Epithelial cell of prostate (primary cell): ENCODE measurements around the gene P4HA2.

Source experiments
- DNase-seq: peaks from one replicate; pipeline ENCODE4 v3.0.0-alpha.2; 2011; ENCODE audit warnings: low read depth, low spot score
- H3K27ac ChIP-seq: fragments of 450-650 bp; 2 replicates; pipeline ENCODE4 v1.5.1; 2017; ENCODE audit warnings: mild to moderate bottlenecking

P4HA2 gene

DNA sequence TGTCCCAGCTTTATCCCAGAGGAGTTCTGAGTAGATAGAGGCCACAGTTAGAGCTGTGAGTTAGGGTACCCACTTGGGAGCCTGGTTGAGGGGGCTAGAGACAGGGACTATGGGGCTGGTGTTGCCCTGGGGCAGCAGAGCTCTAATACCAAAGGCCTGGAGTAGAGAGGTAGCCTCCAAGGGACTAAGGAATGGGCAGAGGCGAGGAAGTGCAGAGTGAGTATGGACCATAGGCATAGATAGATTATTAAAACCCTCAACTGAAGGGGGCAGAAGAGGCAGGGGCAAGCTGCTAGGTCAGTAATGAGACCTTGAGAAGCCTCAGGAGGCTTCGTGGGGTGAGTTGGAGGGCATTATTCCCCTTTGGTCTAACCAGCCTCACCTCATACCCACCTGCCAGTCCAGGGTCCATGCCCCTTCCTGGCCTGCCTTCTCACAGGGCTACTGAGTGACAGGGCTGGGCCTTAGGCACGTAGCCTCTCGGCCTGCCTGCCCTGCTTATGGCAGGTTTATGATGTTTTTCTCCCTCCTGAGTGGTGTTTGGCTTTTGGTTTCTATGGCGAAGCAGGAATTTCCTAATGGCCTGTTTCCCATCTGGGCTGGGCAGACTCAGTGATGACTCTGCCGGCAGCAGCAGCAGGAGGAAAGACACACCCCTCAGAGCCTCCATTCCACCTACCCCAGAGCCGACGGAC is 37.8 kb upstream of the P4HA2 start:
- DNase-seq: peak; percentile 43
- peak overlapping the region; percentile 48 for H3K27ac ChIP-seq

DNA sequence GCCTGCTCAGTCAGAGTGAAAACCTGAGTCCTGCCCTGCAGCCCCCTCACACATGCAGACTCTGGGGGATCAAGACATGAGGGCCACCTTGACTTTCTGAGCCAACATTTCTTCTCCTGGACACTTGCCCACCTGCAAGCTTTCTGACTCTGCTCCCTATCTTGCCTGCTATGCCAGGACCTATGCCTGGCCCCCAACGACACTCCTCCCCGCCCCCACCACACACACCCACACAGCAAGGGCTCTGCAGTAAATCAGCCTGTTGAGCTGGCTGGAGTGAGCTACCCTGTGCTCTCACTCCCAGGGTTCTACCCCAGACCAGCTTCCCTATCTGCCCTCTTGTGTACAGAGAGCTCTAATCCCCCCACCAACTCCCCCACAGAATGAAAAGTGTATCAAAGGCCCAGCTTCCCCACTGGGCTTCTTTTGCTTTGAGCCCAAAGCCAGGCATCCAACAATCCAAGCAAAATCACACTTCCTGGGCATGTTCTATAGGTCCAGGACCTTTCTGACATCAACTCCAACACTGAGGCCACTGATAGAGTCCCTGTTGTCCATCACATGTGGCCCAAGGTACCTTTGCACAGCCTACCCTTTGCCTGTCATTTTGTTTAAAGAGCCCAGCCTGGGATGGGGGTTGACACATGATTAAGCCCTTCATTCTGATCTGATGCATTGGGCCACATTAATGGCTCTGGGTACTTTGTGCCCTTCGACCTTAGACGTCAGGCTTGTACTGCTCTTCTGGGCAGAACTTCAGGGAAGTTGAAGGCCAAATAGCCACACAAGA is 37.1 kb upstream of the P4HA2 start:
- H3K27ac ChIP-seq: peak overlapping the region; percentile 48
- DNase-seq: no peak

DNA sequence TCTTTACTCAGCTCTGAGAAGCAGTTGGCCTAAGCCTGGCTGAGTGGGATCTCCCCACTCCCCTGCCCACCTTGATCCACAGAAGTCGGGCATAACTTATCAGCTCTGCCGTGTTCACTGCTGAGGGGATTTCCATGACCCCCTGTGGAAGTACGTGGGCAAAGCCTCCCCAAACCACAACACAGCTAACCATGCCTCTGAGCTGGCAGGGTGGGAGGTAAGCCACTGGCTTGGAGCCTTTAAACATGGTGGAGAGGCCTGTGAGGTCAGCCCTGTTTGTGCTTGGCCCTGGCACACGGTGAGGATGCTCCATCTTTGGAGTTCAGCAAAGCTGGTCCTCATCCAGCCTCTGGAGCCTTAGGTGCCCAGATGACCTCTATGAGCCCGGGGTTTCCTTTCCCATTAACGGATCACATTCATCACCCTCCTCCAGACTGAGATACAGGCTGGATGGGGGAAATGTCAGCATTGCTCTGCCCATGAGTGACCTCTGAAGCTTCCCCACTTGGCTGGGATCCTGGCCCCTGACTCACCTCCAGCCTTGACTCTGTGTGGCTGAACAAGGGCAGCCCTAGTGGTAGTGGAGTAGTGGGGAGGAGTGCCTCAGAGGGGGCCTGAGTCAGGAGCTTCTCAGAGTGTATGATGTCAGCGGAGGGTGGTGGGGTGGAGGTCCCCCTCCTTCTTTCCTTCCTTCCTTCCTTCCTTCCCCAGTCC is 36.1 kb upstream of the P4HA2 start:
- no peak for DNase-seq
- peak overlapping the region; percentile 7 for H3K27ac ChIP-seq

DNA sequence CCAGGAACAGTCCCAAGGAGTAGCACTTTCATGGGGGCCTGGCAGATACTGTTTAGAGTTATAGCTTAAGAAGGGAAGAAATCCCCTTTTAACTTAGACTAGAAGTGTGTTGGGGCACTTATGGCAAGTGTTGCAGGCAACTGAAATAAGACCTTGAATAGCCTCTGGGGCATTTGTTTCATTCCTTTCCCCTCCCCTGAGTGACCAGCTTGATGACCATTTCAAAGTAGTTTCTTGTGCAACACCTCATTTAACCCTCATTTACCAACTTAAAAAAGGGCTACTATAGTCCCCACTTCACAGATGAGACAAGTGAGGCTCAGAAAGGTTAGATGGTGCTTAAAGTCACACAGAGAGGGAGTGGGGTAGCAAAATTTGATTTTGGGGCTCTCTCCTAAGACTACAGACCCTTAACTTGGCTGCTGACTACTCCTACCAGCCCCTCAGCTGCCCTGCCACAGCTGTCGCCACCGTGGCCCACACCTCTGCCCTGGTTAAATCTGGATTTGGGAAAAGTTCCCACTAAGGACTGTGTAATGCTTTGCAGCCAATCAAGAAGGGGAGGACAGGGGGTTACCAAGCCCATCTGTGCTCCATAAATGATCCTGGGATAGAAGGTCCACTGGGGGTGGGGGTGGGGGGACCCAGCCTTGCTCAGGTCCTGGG is 35.4 kb upstream of the P4HA2 start:
- no peak for DNase-seq
- no peak overlapping the region for H3K27ac ChIP-seq

DNA sequence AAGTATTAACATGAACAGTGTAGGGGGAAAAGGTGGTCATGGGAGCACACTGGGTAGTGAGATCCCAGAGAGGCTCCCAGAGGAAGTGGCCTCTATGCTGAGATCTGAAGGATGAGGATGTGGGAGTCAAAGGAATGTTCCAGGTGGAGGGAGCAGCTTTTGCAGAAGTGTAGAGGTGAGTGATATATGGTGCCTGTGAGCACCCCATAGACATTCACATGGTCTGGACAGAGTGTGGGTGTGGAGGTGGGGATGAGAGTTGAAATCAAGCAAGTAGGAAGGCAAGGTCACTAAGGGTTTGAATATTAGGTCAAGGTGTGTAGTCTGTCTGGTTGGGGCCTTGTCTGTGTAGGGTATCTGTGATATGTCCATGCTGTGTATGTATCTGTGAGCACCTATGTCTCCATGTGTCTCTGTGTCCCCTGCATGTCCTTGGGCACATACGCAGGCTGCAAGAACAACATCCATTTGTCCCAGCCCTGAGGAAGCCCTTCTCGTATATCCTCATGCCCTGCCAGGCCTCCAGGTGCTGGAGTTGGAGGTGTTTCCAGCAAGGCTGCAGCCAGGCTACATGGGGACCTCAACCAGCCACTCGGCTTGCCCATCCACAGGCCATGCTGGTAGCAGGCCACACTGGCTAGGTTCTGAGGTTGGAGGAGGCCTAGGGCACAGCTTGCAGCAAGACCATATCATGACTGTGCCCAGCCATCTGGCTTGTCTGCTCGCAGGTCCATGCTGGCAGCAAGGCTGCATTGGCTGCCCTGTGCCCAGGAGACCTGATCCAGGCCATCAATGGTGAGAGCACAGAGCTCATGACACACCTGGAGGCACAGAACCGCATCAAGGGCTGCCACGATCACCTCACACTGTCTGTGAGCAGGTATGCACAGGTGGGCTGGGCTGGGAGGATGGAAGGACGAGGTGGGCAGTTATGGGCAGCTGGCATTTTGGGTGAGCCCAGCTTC is 34.5 kb upstream of the P4HA2 start:
- DNase-seq: no peak
- no peak overlapping the region for H3K27ac ChIP-seq

DNA sequence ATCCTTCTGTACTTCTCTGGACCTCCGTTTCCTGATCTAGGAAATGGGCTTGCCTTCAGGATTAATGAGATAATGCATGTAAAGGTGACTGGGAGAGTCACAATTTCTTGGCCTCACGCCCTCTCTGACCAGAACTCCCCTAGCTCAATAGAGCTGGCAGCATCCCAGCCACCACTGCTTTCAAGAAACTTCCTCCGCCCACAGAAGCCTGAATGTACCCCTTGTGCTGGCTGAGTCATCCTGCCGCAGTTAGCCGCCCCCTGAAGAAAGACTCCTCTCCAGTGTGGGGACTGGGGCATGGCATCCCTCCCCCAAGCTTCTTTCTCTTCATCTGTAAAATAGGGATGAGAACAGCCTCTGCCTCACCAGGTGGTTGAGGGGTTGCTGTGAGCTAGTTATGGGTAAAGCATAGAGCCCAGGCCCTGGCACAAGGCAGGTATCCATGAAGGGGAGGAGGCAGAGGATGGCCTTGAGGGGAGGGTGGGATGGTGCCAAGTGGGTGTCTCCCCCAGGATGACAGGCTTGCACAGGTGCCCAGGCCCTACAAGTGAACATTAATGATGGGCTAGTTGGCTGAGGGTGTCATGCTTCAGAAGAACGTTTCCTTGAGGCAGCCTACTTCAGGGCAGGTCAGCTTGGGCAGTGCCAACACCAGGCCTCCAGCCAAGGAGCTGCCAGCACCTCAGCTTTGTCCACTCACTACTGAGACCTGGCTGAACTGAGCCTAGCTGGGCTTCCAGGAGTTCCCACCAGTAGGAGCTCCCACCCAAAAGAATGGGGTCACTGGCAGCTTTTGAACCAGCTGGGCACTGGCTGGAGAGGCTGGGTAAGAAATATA is 33.3 kb upstream of the P4HA2 start:
- H3K27ac ChIP-seq: peak overlapping the region; percentile 88
- DNase-seq: peak; percentile 26

DNA sequence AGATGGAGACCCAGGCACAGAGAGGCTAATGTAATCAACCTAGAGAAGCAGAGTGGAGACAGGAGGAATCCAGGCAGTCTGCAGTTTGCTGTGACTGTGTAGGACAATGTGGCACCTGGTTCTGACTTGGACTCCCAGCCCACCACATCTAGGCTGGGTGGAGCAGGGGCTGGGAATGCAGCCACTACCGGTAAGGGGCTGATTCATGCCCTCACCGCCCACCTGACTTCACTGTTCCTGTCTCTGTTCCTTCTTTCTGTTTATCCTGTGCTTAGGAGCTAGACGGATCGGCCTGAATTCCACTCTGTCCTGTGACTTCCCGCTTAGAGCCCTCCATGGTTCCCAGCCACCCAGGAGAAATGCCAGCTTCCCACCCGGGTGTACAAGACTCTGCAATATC is 32.4 kb upstream of the P4HA2 start:
- H3K27ac ChIP-seq: peak overlapping the region; percentile 88
- DNase-seq: no peak

DNA sequence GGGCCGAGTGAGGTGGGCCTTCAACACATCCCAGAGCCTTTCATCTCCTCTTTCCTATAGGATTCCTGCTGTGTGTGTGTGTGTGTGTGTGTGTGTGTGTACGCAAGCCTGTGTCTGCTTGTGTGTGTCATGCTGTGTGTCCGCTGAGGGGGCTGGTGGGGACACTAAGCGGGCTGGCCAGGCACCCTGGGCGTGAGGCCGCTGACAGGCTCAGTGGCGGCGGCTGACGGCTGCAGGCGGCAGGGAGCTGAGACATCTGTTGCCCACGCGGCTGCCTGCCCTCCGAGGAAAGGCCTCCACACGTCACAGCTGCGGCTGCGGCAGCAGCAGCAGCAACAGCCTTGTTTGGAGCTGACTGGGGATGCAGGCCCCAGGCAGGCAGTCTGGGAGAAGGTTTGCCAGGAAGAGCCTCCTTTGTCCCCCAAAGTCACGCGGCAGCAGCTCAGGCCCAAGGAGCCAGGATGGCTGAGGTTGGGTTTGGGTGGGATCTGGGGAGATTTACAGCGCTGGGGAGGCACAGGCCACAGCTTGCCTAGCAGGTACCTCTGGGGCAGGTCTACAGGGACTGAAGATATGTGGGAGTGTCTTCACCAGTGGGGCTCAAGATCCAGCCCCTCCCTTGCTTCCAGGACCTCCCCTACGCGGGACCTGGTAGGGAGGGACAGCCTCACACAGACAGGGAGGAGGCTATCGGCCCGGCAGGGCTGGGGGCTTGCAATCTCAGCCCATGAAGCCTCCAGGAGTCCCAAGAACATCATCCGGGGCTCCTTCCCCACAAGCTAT is 31.6 kb upstream of the P4HA2 start:
- H3K27ac ChIP-seq: peak overlapping the region; percentile 88
- peak; percentile 16 for DNase-seq

DNA sequence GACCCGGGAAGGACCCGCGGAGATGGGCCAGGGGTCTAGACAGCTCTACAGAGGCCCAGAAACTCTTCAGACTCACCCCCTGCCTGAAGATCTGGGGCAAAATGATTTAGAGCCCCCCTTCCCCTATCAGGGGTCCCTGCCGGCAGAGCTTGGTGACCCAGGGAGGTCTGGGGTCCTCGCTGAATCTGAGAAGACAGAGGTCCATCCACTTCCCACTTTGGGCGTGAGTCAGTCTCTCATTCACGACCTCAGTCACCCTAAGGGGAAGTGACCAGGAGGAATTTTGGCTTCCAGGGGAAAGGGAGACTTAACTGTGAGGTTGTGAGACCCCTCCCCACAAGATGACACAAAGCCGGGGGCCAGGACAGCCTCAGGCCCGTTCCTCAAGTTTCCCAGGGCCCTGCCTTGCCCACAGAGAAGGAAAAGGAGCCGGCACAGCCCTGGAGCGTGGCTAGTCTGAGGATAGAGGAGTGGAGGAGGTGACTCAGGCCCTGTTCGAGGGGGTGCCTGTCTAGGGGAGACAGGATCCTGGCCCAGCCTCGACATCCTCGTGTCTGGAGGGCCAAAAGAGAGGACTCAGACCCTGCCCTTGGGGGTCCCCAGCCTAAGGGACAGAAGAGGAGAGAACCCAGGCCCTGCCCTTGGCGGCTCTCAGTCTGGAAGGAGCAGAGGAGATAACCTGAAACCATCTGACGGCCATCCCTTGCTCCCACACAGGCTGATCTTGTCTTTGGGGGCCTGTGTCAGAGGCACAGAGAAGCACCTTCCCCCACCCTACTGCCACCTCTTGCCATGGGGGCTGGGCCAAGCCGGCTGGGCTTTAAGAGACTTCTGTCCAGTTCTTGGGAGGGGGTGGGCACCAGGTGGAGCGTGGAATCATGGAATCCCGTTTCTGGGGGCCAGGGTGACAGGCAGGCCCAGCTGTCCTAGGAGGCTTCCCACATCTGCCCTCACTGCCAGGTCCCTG is 30.7 kb upstream of the P4HA2 start:
- peak overlapping the region; percentile 88 for H3K27ac ChIP-seq
- no peak for DNase-seq

DNA sequence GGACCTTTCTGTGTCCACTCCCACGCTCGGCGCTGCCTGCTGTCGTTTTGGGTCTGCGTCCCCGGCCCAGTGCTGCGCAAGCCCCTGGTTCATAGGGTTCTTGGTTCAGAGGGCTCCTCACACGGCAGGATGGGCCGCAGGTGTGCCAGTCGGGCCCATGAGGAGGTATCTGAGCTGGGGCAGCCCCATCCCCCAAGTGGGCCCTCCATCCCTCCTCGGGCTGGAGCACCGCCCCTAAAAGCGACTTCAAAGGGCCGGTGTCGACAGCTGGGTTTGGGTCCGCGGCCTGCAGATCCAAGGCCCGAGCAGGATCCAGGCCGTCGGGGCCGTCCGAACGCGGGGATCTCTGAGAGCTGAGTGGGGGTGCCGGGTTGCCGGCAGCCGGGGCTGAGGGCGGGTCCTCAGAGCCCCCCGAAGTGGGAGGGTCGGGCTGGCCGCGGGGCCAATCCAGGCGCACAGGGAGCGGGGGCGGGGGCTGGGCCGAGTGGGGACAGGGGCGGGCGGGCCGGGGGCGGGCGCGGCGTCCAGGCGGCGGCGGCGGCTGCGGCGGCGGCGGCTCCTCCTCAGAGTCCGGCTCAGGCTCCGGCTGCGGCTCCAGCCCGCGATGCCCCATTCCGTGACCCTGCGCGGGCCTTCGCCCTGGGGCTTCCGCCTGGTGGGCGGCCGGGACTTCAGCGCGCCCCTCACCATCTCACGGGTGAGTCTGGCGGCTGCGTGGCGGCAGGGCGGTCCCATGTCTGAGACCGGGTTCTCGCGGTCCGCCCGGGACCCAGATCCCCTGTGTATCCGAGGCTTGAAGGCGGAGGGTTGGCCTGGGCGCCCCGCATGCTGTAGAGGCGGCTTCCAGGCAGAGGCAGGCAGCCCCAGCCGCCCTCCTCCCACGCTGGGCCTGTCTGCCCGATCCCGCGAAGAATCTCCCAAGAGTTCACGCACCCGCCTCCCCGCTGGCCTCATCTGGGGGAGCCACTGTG is 29.8 kb upstream of the P4HA2 start, which contains the start of gene PDLIM4:
PDLIM4 (plus strand) TSS at position 566 of the 971 bp plus-strand sequence; CDS start at position 605, 39 bp downstream.
- H3K27ac ChIP-seq: peak within 1 kb of the TSS; percentile 88
- no peak for DNase-seq

DNA sequence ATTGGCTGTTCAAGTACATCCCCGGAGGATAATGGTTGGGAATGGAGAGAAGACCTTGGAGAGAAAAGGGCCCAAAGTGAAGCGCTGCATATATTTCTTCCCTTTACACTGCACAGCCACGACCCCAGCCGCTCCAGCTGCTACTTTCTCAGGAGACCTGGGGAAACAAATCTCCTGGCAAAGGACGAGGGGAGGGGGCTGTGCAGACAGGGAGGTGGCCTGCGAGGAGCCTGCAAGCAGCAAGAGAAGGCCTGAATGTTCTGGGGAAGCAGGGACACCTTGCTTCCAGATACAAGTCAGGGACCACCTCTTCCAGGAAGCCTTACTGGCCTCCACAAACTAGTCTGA is 29.1 kb upstream of the P4HA2 start:
- H3K27ac ChIP-seq: no peak overlapping the region

DNA sequence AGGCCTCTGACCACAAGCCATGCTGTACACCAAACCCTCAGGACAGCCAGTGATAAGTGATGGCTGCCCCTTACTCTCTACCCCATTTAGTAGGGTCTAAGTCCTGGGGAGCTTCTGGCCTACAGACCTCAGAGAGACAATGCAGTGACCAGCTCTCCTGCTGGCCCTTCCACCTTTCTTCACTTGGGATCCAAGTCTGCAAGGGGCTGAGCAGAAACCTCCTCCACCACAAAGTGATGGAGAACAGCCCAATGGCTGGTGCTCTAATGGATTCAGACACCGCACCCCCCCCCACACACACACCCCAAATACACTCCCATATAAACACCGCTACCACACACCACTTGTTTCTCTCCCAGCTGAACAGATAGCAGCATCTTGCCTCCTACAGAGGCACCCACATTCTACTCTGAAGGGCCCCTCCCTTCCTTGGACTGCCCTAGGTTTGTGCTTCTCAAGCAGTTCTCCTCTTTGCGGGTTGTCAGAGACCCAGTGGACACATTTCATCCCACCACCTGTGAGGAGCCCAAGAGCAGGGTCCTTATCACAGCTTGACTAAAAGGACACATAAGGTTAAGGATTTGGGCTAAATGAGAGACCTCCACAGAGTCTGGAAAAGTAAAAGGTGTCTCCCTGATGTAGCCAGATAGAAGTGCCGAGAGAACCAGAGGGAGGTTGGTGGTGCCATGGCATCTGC is 28.6 kb upstream of the P4HA2 start:
- H3K27ac ChIP-seq: no peak overlapping the region
- no peak for DNase-seq

More for the DNA sequence above, 29.1 kb upstream of the P4HA2 start:
- no peak for DNase-seq

DNA sequence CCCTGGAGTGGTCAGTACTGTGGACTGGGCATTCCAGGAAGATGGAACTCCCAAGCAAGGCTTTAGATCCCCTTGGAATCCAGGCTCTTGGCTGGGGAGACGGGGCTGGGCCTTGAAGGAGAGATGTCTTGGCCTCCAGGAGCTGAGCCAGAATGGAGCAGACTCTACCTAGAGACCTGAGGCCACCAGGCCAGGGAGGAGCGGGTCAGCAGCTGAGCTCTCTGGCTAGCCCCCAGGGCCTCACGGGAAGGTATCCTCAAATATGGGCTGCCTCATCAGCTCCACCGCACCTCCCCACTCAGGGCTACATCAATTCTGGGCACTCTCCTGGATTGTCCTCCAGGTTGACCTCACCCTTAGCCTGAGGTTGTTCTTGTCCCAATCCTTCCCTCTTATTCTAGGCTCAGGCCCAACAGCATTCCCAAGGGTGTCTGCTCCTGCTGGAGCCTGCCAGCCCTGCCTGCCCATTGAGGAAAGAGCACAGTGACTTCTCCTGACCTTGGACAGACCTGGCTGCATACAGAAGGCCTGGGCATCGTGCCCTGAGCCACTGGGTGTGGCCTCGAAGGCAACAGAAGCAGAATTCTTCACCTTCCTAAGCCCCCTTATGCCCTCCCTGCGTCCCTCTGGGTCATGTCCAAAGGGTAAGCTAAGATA is 26.8 kb upstream of the P4HA2 start:
- no peak for DNase-seq
- no peak overlapping the region for H3K27ac ChIP-seq
